Measurements from ENCODE around the gene MRPL47.

- TF ChIP-seq PKNOX1 (IDR thresholded peaks at IDR 0.05) (no peak), CTBP1 (IDR thresholded peaks at IDR 0.05; ENCODE audit: borderline replicate concordance) (no peak), BHLHE40 (IDR thresholded peaks at IDR 0.05; ENCODE audit: borderline replicate concordance) (no peak), SUZ12 (IDR thresholded peaks at IDR 0.05) (no peak), SP1 (IDR thresholded peaks at IDR 0.05) (no peak), ARNT (IDR thresholded peaks at IDR 0.05) (no peak), FOXA1 (IDR thresholded peaks at IDR 0.05) (no peak), ELF4 (IDR thresholded peaks at IDR 0.05) (no peak), FOXM1 (IDR thresholded peaks at IDR 0.05; ENCODE audit: borderline replicate concordance) (no peak), HDGF (IDR thresholded peaks at IDR 0.05; ENCODE audit: borderline replicate concordance) (no peak)
Measured at GRCh38 chr3:179622023-179622422, 17.6 kb upstream of the MRPL47 start.
